ENCODE data around the gene ZNF613. TPM values are rescaled to one million over a fixed set of nuclear protein-coding genes. Genes with fewer than 3 reads are reported as not detected.

The ZNF613 gene
- total and polyA plus RNA-seq, 2 of the 13 experiments (the other 11 are each of a cell fraction or from before 2014, with no cell fraction given), result 3.6 to 8.3 TPM

DNA sequence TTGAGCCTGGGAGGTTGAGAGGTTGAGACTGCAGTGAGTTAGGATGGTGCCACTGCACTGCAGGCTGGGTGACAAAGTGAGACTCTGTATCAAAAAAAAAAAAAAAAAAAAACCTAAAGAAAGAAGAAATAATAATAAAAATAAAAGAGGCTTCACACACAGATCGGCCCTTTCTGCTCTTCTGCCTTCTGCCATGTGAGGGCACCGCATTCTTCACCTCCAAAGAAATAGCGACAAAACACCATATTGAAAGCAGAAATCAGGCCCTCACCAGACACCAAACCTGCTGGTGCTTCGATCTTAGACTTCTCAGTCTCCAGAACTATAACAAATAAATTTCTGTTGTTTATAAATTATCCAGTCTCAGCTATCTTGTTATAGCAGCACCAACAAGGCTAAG lies 25.4 kb upstream of the ZNF613 start:
- ChIA-PET CTCF (ENCODE audit: low intra/inter-chr PET ratio, low total read pairs) (no interaction called here), POLR2A (no interaction called here)
- H3K9me3 ChIP-seq (ENCODE audit: low read length), result peaks cover 18% of the 10 kb centered on the region
- ATAC-seq (no peak), DNase-seq (ENCODE audit: low spot score) (no peak), FAIRE-seq (no peak)
- H3K79me2 ChIP-seq (ENCODE audit: insufficient read depth, low read length), result peaks cover 47% of the 10 kb centered on the region
- no peak overlapping the region for H3K9ac ChIP-seq (ENCODE audit: insufficient read depth, low read depth, low read length)
- TF ChIP-seq MAF1 (CRISPR knock-in tag; IDR thresholded peaks at IDR 0.05; ENCODE audit: borderline replicate concordance) (no peak), STAG1 (CRISPR knock-in tag; IDR thresholded peaks at IDR 0.05) (peak; percentile 34), CTCF (CRISPR knock-in tag; IDR thresholded peaks at IDR 0.05) (peak; percentile 13; the same call in 1 of the 2 replicates)
- BruUV-seq (replicated peaks), result no TSS peak
- H3K4me3 ChIP-seq (replicated peaks in 1 of 3; ENCODE audit: insufficient read depth in 1 of 3, low read depth in 2 of 3, low read length in 3 of 3), result no peak overlapping the region
- WGBS (ENCODE audit: low lambda C conversion rate), result 92% methylated on average over 4 of the region's 4 CpGs
- H3K27ac ChIP-seq (ENCODE audit: extremely low read length, insufficient read depth, low read length), result no peak overlapping the region
- H4K20me1 ChIP-seq (ENCODE audit: insufficient read depth, low read length), result no peaks in the 10 kb centered on the region
- H3K27me3 ChIP-seq (ENCODE audit: control insufficient read depth in 1 of 2, insufficient read depth in 2 of 2, low read length in 2 of 2), result no peaks in the 10 kb centered on the region; a peak in 1 of 5 replicates
- H3K36me3 ChIP-seq (replicated peaks in 1 of 2; ENCODE audit: control insufficient read depth in 1 of 2, insufficient read depth in 2 of 2, low read length in 2 of 2), result peaks cover 11 to 42% of the 10 kb centered on the region in 2 experiments
- H2AFZ ChIP-seq (ENCODE audit: low read length), result no peak overlapping the region
- in situ Hi-C loops (cut with HindIII; ENCODE audit: extremely low pct_ligation_motif_present, low pct_unique_long_range_greater_than_20kb) (no loop called here), intact Hi-C loops (cut with micrococcal nuclease; ENCODE audit: unreplicated experiment) (no loop called here)
- peaks cover 26% of the 10 kb centered on the region for H3K4me1 ChIP-seq (ENCODE audit: insufficient read depth, low read length)
- H3K4me2 ChIP-seq (ENCODE audit: low read depth, low read length), result no peak overlapping the region

DNA sequence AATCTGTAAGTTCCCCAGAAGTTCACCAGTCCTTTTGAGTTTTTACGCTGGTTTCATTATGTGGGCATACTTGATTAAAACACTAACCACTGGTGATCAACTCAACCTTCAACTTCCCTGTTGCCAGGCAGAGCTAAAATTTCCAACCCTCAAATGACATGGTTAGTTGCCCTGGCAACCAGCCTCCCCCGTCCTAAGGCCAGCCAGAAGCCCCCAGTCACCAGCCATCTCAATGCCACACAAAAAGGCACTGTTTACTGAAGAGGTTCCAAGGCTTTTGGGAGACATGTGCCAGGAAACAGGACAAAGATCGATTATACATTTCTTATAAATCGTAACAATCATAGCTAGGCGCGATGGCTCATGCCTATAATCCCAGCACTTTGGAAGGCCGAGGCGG lies 24.1 kb upstream of the ZNF613 start:
- no peak for TF ChIP-seq ZNF780A (CRISPR knock-in tag; IDR thresholded peaks at IDR 0.05)
- 0 out of 2 replicates have a peak, but pooled peaks have one; percentile 42 for TF ChIP-seq WIZ (CRISPR knock-in tag; IDR thresholded peaks at IDR 0.05)
- no peak overlapping the region; a peak in 1 of 6 replicates for H3K4me3 ChIP-seq (replicated peaks in 1 of 3; ENCODE audit: insufficient read depth in 1 of 3, low read depth in 2 of 3, low read length in 3 of 3)
- peak overlapping the region; percentile 73 for H3K4me2 ChIP-seq (ENCODE audit: low read depth, low read length)
- no TSS peak for BruUV-seq (replicated peaks)
- H4K20me1 ChIP-seq (ENCODE audit: insufficient read depth, low read length), result no peaks in the 10 kb centered on the region
- H3K79me2 ChIP-seq (ENCODE audit: insufficient read depth, low read length), result peaks cover 47% of the 10 kb centered on the region
- no peak overlapping the region for H3K27ac ChIP-seq (ENCODE audit: extremely low read length, insufficient read depth, low read length)
- H3K9me3 ChIP-seq (ENCODE audit: low read length), result peaks cover 18% of the 10 kb centered on the region
- FAIRE-seq (no peak), DNase-seq (ENCODE audit: low spot score) (no peak), ATAC-seq (no peak)
- ChIA-PET POLR2A (no interaction called here), CTCF (ENCODE audit: low intra/inter-chr PET ratio, low total read pairs) (no interaction called here)
- peaks cover 9 to 30% of the 10 kb centered on the region in 2 experiments for H3K36me3 ChIP-seq (replicated peaks in 1 of 2; ENCODE audit: control insufficient read depth in 1 of 2, insufficient read depth in 2 of 2, low read length in 2 of 2)
- no peaks in the 10 kb centered on the region; a peak in 1 of 5 replicates for H3K27me3 ChIP-seq (ENCODE audit: control insufficient read depth in 1 of 2, insufficient read depth in 2 of 2, low read length in 2 of 2)
- intact Hi-C loops (cut with micrococcal nuclease; ENCODE audit: unreplicated experiment), result no loop called here
- H2AFZ ChIP-seq (ENCODE audit: low read length), result no peak overlapping the region
- no peak overlapping the region for H3K9ac ChIP-seq (ENCODE audit: insufficient read depth, low read depth, low read length)
- WGBS (ENCODE audit: low lambda C conversion rate), result 92% methylated on average over 8 of the region's 8 CpGs
- H3K4me1 ChIP-seq (ENCODE audit: insufficient read depth, low read length), result peaks cover 32% of the 10 kb centered on the region
- in situ Hi-C loops (cut with HindIII; ENCODE audit: extremely low pct_ligation_motif_present, low pct_unique_long_range_greater_than_20kb), result no loop called here
